HUES48 (cell line): ENCODE measurements around the gene NEURL1.

Source experiments
- H3K27ac ChIP-seq: one replicate; pipeline ENCODE4 v1.7.0; 2013; ENCODE audit warnings: low read depth, low read length, inconsistent platforms
- H3K27me3 ChIP-seq: 2 replicates; pipeline ENCODE4 v1.6.1; 2013; ENCODE audit warnings: mild to moderate bottlenecking, low read length; ENCODE audit not compliant: control insufficient read depth, insufficient read depth
- H3K36me3 ChIP-seq: 2 replicates; pipeline ENCODE4 v1.6.1; 2013; ENCODE audit warnings: low read length; ENCODE audit not compliant: control insufficient read depth, insufficient read depth
- H3K4me1 ChIP-seq: 2 replicates; pipeline ENCODE4 v1.6.1; 2013; ENCODE audit warnings: mild to moderate bottlenecking, low read length; ENCODE audit not compliant: control insufficient read depth, insufficient read depth
- H3K4me3 ChIP-seq: 2 replicates; pipeline ENCODE4 v1.5.1; 2013; ENCODE audit warnings: mild to moderate bottlenecking, low read depth, low read length
- H3K9ac ChIP-seq: 2 replicates; pipeline ENCODE4 v1.6.1; 2013; ENCODE audit warnings: mild to moderate bottlenecking, low read depth, low read length, moderate library complexity
- H3K9me3 ChIP-seq: 2 replicates; pipeline ENCODE4 v1.6.1; 2013; ENCODE audit warnings: low read length; ENCODE audit not compliant: control insufficient read depth, insufficient read depth

NEURL1 gene

GRCh38 chr10:103548581-103549348, 55.3 kb downstream of the NEURL1 start:
- no peaks in the 10 kb centered on the region; the same call in 1 of the 2 replicates for H3K27me3 ChIP-seq
- H3K4me1 ChIP-seq: no peaks in the 10 kb centered on the region
- H3K9me3 ChIP-seq: no peaks in the 10 kb centered on the region
- no peaks in the 10 kb centered on the region for H3K36me3 ChIP-seq
- H3K27ac ChIP-seq: no peak overlapping the region
- no peak overlapping the region for H3K4me3 ChIP-seq
- H3K9ac ChIP-seq: no peak overlapping the region

DNA sequence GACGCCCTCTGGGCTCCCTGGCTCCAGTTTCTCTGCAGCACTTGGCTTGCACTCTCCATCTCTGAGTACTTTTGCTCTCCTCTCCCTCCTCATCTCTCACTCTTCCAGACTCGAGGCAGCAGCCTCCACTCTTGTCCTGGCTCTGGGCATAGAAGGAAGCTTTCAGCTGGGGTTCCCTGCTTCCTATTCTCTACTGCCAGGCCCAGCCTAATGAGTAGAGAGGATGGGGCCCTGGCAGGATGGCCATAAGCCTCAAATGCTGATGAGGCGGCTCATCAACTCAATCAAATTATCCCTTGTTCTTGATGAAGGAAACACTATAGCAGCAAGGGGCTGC, 55.8 kb downstream of the NEURL1 start:
- Histone ChIP-seq H3K4me3 (no peak overlapping the region), H3K9me3 (no peaks in the 10 kb centered on the region), H3K4me1 (no peaks in the 10 kb centered on the region), H3K36me3 (no peaks in the 10 kb centered on the region), H3K27me3 (peaks cover 3% of the 10 kb centered on the region; the same call in 1 of the 2 replicates), H3K9ac (no peak overlapping the region), H3K27ac (no peak overlapping the region)

DNA sequence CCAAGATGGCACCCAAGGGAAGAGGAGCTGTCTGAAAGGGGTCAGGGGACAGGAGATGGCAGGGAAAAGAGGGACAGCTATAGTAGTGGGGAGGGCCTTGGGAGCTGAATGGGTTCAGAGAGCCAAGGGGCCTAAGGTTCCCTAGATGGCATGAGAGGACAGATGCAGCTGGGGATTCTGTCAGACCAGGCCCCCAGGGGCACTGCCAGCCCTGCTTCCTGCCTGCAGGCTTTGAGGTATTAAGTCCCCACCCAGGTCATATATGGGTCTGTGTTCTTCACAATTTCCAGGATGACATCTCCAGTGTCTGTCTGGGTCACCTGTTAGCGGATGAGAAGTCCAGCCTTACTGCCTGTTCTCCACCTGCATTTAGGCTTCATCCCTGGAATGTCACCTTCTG, 56.7 kb downstream of the NEURL1 start:
- Histone ChIP-seq H3K9ac (no peak overlapping the region), H3K9me3 (no peaks in the 10 kb centered on the region), H3K4me3 (no peak overlapping the region), H3K27ac (no peak overlapping the region), H3K27me3 (peaks cover 8% of the 10 kb centered on the region; the same call in 1 of the 2 replicates), H3K4me1 (no peaks in the 10 kb centered on the region), H3K36me3 (no peaks in the 10 kb centered on the region)

DNA sequence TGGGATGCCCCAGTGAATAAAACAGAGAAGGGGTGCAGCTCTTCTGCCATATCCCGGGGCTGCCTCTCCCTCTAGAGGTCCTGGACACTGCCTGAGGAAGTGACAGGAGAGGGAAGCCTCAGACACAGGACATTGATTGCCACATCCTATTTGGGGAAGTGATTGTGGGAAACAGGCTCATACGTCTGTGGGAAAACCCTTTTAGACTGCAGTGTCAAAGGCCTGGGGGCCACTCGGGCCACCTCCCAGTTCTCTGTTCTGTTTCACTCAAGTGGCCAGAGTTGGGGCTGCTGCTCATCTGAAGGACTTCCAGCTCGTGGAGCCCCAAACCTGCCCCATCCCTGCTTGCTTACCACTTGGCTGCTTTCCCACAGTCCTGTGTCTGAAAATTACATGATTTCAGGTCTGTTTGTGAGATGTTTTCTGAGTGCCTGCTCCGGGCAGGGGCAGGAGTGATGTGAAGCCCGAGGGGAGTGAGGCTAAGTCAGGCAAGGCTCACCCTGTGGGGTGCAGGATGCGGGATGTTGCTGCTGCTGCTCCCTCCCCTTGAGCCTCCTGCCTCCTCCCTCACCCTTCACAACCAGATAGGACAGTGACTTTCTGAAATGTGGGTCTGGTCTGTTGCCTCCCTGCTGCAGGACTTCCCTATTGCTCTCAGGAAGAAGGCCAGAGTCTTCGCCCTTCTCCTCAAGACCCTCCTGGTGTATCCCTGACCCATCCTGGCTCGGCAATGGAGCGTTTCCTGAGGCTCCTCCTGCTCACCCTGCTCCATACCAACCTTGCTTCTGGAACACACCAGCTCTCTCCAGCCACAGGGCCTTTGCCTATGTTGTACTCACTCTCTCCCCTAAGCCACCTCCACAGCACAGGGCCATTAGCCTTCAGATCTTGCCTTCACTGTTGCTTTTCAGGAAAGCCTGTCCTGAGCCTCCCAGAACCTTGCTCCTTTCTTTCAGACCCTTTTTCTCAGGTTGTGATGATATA, 58.4 kb downstream of the NEURL1 start:
- Histone ChIP-seq H3K27ac (no peak overlapping the region), H3K9me3 (no peaks in the 10 kb centered on the region), H3K4me3 (no peak overlapping the region), H3K27me3 (peaks cover 20% of the 10 kb centered on the region), H3K36me3 (no peaks in the 10 kb centered on the region), H3K9ac (no peak overlapping the region), H3K4me1 (peaks cover 3% of the 10 kb centered on the region; the same call in 1 of the 2 replicates)

- Histone ChIP-seq H3K27me3 (peaks cover 20% of the 10 kb centered on the region), H3K36me3 (no peaks in the 10 kb centered on the region), H3K4me1 (peaks cover 3% of the 10 kb centered on the region; the same call in 1 of the 2 replicates), H3K9me3 (no peaks in the 10 kb centered on the region), H3K9ac (no peak overlapping the region), H3K27ac (no peak overlapping the region), H3K4me3 (no peak overlapping the region)
These were observed 59.6 kb downstream of the NEURL1 start for GRCh38 chr10:103552856-103553742.

- Histone ChIP-seq H3K4me1 (peaks cover 3% of the 10 kb centered on the region; the same call in 1 of the 2 replicates), H3K4me3 (no peak overlapping the region), H3K36me3 (no peaks in the 10 kb centered on the region), H3K9ac (no peak overlapping the region), H3K27me3 (peaks cover 20% of the 10 kb centered on the region), H3K9me3 (no peaks in the 10 kb centered on the region), H3K27ac (no peak overlapping the region)
These were observed 60.4 kb downstream of the NEURL1 start for GRCh38 chr10:103553743-103554487.

DNA sequence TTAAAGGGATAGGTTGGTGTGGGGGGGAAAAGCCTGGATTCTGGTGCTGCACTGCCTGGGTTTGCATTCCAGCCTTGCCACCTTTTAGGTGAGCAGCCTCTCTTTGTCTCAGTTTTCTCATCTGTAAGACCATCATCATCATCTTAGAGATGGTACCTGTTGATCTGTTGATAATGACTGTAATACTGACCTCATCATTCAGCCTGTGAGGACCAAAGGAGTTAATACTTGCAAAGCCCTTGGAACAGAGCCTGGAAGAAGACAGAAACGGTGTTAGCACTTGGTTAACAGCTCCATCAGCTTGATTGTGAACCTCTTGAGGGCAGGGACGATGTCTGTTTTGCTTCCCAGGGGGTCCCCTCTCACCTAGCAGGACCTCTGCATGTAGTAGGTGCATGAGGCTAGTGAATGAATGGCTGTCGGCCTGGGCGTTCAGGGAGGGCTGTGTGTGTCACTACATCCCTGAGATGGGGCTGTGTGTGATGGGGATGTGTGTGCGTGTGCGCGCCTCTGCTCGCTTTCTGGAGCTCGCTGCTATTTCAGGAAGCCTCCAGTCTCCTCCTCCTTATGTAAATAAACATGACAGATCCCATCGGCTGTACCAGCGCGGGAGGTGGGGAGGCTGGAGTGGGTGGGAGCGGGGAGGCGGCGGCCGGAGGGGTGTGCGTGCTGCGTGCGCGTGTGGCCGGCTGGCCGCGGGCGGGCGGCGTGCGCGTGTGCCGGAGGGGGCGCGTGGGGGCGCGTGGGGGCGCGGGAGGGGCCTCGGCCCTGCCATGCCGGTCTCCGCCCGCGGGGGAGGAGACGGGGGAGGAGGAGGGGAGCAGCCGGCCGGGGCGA, 61.2 kb downstream of the NEURL1 start:
- Histone ChIP-seq H3K27ac (no peak overlapping the region), H3K9ac (no peak overlapping the region), H3K9me3 (no peaks in the 10 kb centered on the region), H3K4me3 (peak overlapping the region; percentile 57), H3K36me3 (no peaks in the 10 kb centered on the region), H3K4me1 (peaks cover 3% of the 10 kb centered on the region; the same call in 1 of the 2 replicates), H3K27me3 (peaks cover 20% of the 10 kb centered on the region)

DNA sequence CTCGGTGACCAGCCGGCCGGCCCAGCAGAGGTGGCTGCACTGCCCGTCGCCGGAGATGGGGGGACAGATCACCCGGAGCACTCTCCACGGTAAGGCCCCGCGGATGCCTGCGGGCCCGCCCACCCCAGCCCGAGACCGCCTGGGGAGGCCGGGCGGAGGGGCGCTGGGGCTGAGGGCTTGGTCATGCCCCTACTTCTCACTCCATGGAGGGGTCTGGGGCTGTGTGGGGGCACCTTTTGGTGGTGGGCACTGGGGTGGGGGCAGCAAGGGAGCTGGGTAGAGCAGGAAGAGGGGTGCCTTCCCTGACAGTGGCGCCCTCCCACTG, 61.8 kb downstream of the NEURL1 start:
- H3K9me3 ChIP-seq: no peaks in the 10 kb centered on the region
- H3K9ac ChIP-seq: no peak overlapping the region
- H3K27me3 ChIP-seq: peaks cover 20% of the 10 kb centered on the region
- H3K4me3 ChIP-seq: peak overlapping the region; percentile 57
- no peak overlapping the region for H3K27ac ChIP-seq
- no peaks in the 10 kb centered on the region for H3K36me3 ChIP-seq
- H3K4me1 ChIP-seq: peaks cover 3% of the 10 kb centered on the region; the same call in 1 of the 2 replicates

DNA sequence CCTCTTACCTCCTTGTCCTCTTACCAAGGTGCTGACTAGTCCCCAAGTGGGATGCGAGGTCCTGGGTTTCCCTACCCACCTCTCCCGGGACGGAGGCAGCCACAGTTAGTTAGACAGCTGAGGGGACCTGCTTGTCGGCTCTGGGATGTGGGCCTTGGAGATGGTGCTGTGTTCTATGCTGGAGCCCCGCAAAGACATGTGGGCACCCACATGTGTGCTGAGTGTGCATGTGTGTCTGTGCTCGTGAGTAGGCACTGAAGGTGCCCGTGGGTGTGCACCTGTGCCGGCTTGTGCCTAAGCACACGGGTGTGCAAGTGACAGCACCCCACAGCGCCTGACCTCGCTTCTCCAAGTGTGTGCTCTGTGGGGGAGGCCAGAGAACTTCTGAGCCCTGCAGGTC, 62.2 kb downstream of the NEURL1 start:
- Histone ChIP-seq H3K27me3 (peaks cover 20% of the 10 kb centered on the region), H3K4me3 (peak overlapping the region; percentile 57), H3K27ac (no peak overlapping the region), H3K9ac (no peak overlapping the region), H3K36me3 (no peaks in the 10 kb centered on the region), H3K4me1 (peaks cover 3% of the 10 kb centered on the region; the same call in 1 of the 2 replicates), H3K9me3 (no peaks in the 10 kb centered on the region)
